T-cell (primary cell): ENCODE measurements around the gene NMRK2. TPM values are rescaled to one million over a fixed set of nuclear protein-coding genes. Genes with fewer than 3 reads are reported as not detected.
"Not testable (repeated sequence)": the region's sequence is repeated elsewhere in the genome, so short reads cannot be mapped to it uniquely, and the experiment has no call there.

Source experiments
- ATAC-seq, 4 experiments: fragments of 200-7000 bp in 3 of 4; fragments of 150-1000 bp in 1 of 4; cut with Tn5 transposase; replicated peaks in 1 of 4; 1 replicate in 3 of 4; 2 replicates in 1 of 4; pipeline ENCODE4 v1.10.0; 2021; ENCODE audit warnings: moderate library complexity in 3 of 4, mild to moderate bottlenecking in 2 of 4, moderate number of reproducible peaks in 1 of 4
- CTCF ChIA-PET, 2 donors: fragments of 300-600 bp; sonication (Branson Sonifier 250); formaldehyde crosslinking; loops; one replicate each; lab custom pipeline; 2022; ENCODE audit warnings: antibody characterized with exemption in 2 of 2; lab: Charles Lee
- POLR2A ChIA-PET, 2 donors: fragments of 300-600 bp; sonication (Branson Sonifier 250); formaldehyde crosslinking; loops; one replicate each; lab custom pipeline; 2022; ENCODE audit warnings: antibody characterized with exemption in 2 of 2; lab: Charles Lee
- DNase-seq, 35 experiments: peaks; one replicate each; pipeline versions ENCODE4 v3.0.0 to v3.0.0-alpha.2; 2013 to 2023
- H3K27ac ChIP-seq: one replicate; pipeline ENCODE4 v1.5.1; 2013; ENCODE audit warnings: low read length
- H3K27me3 ChIP-seq, 2 experiments: replicated peaks in 1 of 2; 1 replicate in 1 of 2; 2 replicates in 1 of 2; pipeline versions ENCODE4 v1.6.1 to v1.7.0; 2013; ENCODE audit warnings: low read length in 1 of 2, mixed read lengths in 1 of 2; ENCODE audit not compliant: control insufficient read depth in 2 of 2, insufficient read depth in 2 of 2; ENCODE audit errors: extremely low read depth in 1 of 2
- H3K36me3 ChIP-seq, 2 donors: 1 replicate in 1 of 2; 2 replicates in 1 of 2; pipeline versions ENCODE4 v1.6.1 to v1.7.0; 2013; ENCODE audit warnings: low read length in 1 of 2; ENCODE audit not compliant: control insufficient read depth in 2 of 2, insufficient read depth in 1 of 2; ENCODE audit errors: extremely low read depth in 1 of 2
- H3K4me1 ChIP-seq, 2 experiments: 1 replicate in 1 of 2; 2 replicates in 1 of 2; pipeline versions ENCODE4 v1.6.1 to v1.7.0; 2013; ENCODE audit warnings: low read length in 2 of 2, mixed read lengths in 1 of 2; ENCODE audit not compliant: insufficient read depth in 2 of 2, control insufficient read depth in 1 of 2; ENCODE audit errors: extremely low read depth in 1 of 2
- H3K4me3 ChIP-seq, 2 donors: 1 replicate in 1 of 2; 2 replicates in 1 of 2; pipeline versions ENCODE4 v1.5.1 to v1.7.0; 2013; ENCODE audit warnings: mild to moderate bottlenecking in 2 of 2, low read length in 1 of 2, moderate library complexity in 1 of 2; ENCODE audit not compliant: control insufficient read depth in 1 of 2; ENCODE audit errors: extremely low read depth in 1 of 2
- H3K9me3 ChIP-seq: 2 replicates; pipeline ENCODE4 v1.7.0; 2013
- H3K27ac Mint-ChIP-seq, 2 donors: one replicate each; pipeline ENCODE4 v1.8.0; 2020 to 2021; ENCODE audit warnings: mild to moderate bottlenecking in 2 of 2, mixed read lengths in 2 of 2
- H3K27me3 Mint-ChIP-seq, 2 donors: one replicate each; pipeline ENCODE4 v1.8.0; 2021 to 2022; ENCODE audit warnings: mixed read lengths in 2 of 2
- H3K36me3 Mint-ChIP-seq: one replicate; pipeline ENCODE4 v1.8.0; 2021; ENCODE audit warnings: mixed read lengths
- H3K4me1 Mint-ChIP-seq, 3 donors: one replicate each; pipeline ENCODE4 v1.8.0; 2020 to 2022; ENCODE audit warnings: mixed read lengths in 3 of 3, mild to moderate bottlenecking in 1 of 3
- H3K4me3 Mint-ChIP-seq, 3 donors: one replicate each; pipeline ENCODE4 v1.8.0; 2020 to 2022; ENCODE audit warnings: mild to moderate bottlenecking in 3 of 3, mixed read lengths in 3 of 3, moderate library complexity in 3 of 3
- H3K9me3 Mint-ChIP-seq, 3 donors: one replicate each; pipeline ENCODE4 v1.8.0; 2020 to 2022; ENCODE audit warnings: mixed read lengths in 3 of 3
- WGBS: methylation state at CpG from one replicate; pipeline ENCODE4 v1.1.5; 2013; ENCODE audit warnings: missing lambda C conversion rate; ENCODE audit not compliant: insufficient coverage; 5-methylcytosine and 5-hydroxymethylcytosine counted together
- total RNA-seq, 35 experiments: library from RNA in 6 of 35; stranded (reverse) in 6 of 35; fragments of 120-200 nt in 1 of 35; gene quantifications; one replicate each; pipeline versions ENCODE4 v1.2.1 to v1.2.4 and lab custom pipeline; 2013 to 2026

NMRK2 gene
- total RNA-seq, 5 donors from 2014 or later (not counting 1 experiment from before 2014, with no cell fraction given), result not detected

- H3K36me3 ChIP-seq, result no peaks in the 10 kb centered on the region
- ChIA-PET CTCF (no interaction called here), POLR2A (no interaction called here)
- Mint-ChIP-seq H3K27me3 (peaks cover 6 to 21% of the 10 kb centered on the region in 2 donors), H3K36me3 (no peaks in the 10 kb centered on the region), H3K27ac (no peak overlapping the region), H3K4me1 (no peaks in the 10 kb centered on the region), H3K9me3 (no peaks in the 10 kb centered on the region), H3K4me3 (no peak overlapping the region)
- 69% methylated on average over 7 of the region's 8 CpGs for WGBS
- no peak for ATAC-seq
- no peak for DNase-seq
- H3K4me3 ChIP-seq, result no peak overlapping the region
- H3K27me3 ChIP-seq, result peaks cover 4 to 51% of the 10 kb centered on the region in 2 experiments
- H3K9me3 ChIP-seq, result no peaks in the 10 kb centered on the region
- H3K4me1 ChIP-seq, result peaks cover 0 to 6% of the 10 kb centered on the region in 2 experiments
- no peak overlapping the region for H3K27ac ChIP-seq
Observed at GRCh38 chr19:3931041-3931440, 1.8 kb upstream of the NMRK2 start.

- H3K36me3 Mint-ChIP-seq, result no peaks in the 10 kb centered on the region
- H3K9me3 Mint-ChIP-seq, result no peaks in the 10 kb centered on the region
- H3K4me1 Mint-ChIP-seq, result no peaks in the 10 kb centered on the region
- H3K27ac Mint-ChIP-seq, result no peak overlapping the region
- CTCF ChIA-PET, result no interaction called here
- Histone ChIP-seq H3K4me1 (peaks cover 0 to 6% of the 10 kb centered on the region in 2 experiments), H3K9me3 (no peaks in the 10 kb centered on the region), H3K4me3 (no peak overlapping the region), H3K27me3 (peaks cover 2 to 56% of the 10 kb centered on the region in 2 experiments), H3K27ac (no peak overlapping the region), H3K36me3 (no peaks in the 10 kb centered on the region)
- POLR2A ChIA-PET, result no interaction called here
- no peak overlapping the region for H3K4me3 Mint-ChIP-seq
- H3K27me3 Mint-ChIP-seq, result peaks cover 3 to 17% of the 10 kb centered on the region in 2 donors
- no peak for ATAC-seq
- no peak for DNase-seq
- WGBS, result 84% methylated on average over 13 of the region's 29 CpGs
Observed at GRCh38 chr19:3936506-3937442, 3.9 kb downstream of the NMRK2 start.

DNA sequence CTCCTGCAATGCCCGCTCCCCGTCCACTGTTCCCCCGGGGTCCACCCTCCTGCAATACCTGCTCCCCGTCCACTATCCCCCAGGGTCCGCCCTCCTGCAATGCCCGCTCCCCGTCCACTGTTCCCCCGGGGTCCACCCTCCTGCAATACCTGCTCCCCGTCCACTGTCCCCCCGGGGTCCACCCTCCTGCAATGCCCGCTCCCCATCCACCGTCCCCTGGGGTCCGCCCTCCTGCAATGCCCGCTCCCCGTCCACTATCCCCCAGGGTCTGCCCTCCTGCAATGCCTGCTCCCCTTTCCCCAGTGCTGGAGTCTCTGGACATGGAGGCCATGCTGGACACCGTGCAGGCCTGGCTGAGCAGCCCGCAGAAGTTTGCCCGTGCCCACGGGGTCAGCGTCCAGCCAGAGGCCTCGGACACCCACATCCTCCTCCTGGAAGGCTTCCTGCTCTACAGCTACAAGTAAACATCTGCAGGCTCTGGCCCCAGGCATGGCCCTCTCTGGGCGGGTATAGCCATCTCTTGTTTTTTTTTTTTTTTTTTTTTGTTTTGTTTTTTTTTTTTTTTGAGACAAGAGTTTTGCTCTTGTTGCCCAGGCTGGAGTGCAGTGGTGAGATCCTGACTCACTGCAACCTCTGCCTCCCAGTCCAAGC, 5.6 kb downstream of the NMRK2 start:
- CTCF ChIA-PET, H3K4me1 ChIP-seq, POLR2A ChIA-PET, H3K4me3 ChIP-seq, H3K9me3 Mint-ChIP-seq, H3K27ac ChIP-seq, DNase-seq, H3K4me1 Mint-ChIP-seq, H3K4me3 Mint-ChIP-seq, ATAC-seq, H3K36me3 ChIP-seq, H3K9me3 ChIP-seq, H3K36me3 Mint-ChIP-seq, H3K27ac Mint-ChIP-seq: not testable (repeated sequence)
- peaks cover 0 to 44% of the 10 kb centered on the region in 2 experiments for H3K27me3 ChIP-seq
- peaks cover 0 to 12% of the 10 kb centered on the region in 2 donors for H3K27me3 Mint-ChIP-seq
- WGBS, result 89% methylated on average over 19 of the region's 22 CpGs

DNA sequence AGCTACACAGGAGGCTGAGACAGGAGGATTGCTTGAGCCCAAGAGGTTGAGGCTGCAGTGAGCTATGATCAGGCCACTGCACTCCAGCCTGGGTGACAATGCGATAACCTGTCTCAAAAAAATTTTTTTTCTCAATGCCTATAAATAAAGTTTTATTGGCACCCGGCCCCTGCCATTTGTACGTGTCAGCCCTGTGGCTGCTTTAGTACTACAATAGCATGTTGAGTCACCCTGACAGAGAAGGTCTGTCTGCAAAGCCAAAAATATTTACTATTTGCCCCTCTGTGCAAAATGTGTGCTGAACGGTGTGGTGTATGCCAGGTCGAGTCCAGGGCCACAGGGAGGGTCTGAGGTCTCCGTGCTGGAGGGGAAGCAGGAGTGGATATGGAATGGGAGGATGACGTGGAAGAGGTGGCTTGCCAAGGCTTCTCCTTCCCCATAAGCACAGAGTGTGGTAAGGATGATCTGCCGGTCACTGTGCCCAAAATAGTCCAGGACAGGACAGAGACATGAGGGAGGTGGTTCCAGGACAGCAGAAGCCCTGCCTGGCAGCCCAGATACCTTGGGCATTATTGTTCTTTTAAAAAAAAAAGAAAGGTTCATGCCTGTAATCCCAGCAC, 10.0 kb downstream of the NMRK2 start:
- WGBS, result 77% methylated on average over 4 of the region's 8 CpGs
- no peak overlapping the region for H3K27ac Mint-ChIP-seq
- H3K4me1 ChIP-seq, result no peaks in the 10 kb centered on the region
- H3K27me3 Mint-ChIP-seq, result no peaks in the 10 kb centered on the region
- no peaks in the 10 kb centered on the region for H3K36me3 ChIP-seq
- ATAC-seq (no peak), DNase-seq (no peak)
- ChIA-PET POLR2A (no interaction called here), CTCF (no interaction called here)
- H3K4me1 Mint-ChIP-seq, result peaks cover 0 to 2% (median 0%) of the 10 kb centered on the region in 3 donors
- H3K27me3 ChIP-seq, result peaks cover 0 to 17% of the 10 kb centered on the region in 2 experiments
- H3K27ac ChIP-seq, result no peak overlapping the region
- no peaks in the 10 kb centered on the region for H3K9me3 ChIP-seq
- no peaks in the 10 kb centered on the region for H3K36me3 Mint-ChIP-seq
- H3K4me3 ChIP-seq, result no peak overlapping the region
- no peaks in the 10 kb centered on the region for H3K9me3 Mint-ChIP-seq
- H3K4me3 Mint-ChIP-seq, result no peak overlapping the region

GRCh38 chr19:3944018-3944721, 11.3 kb downstream of the NMRK2 start:
- Histone ChIP-seq H3K9me3 (no peaks in the 10 kb centered on the region), H3K4me3 (no peak overlapping the region), H3K36me3 (no peaks in the 10 kb centered on the region), H3K4me1 (no peaks in the 10 kb centered on the region), H3K27ac (no peak overlapping the region), H3K27me3 (peaks cover 0 to 18% of the 10 kb centered on the region in 2 experiments)
- Mint-ChIP-seq H3K27me3 (no peaks in the 10 kb centered on the region), H3K9me3 (no peaks in the 10 kb centered on the region), H3K27ac (no peak overlapping the region), H3K4me1 (peaks cover 0 to 2% (median 0%) of the 10 kb centered on the region in 3 donors), H3K4me3 (no peak overlapping the region), H3K36me3 (no peaks in the 10 kb centered on the region)
- DNase-seq (no peak), ATAC-seq (no peak)
- POLR2A ChIA-PET, result no interaction called here
- WGBS, result 65% methylated on average over 8 of the region's 11 CpGs
- CTCF ChIA-PET, result interaction anchor here in 1 of 2 donors (0.7 kb wide), 1 partner anchor 116 kb away, joined by 4 read pairs; no protein-coding TSS in a partner anchor

GRCh38 chr19:3945838-3946237, 13.0 kb downstream of the NMRK2 start:
- no peak overlapping the region for H3K27ac ChIP-seq
- no peak overlapping the region for H3K27ac Mint-ChIP-seq
- peaks cover 0 to under 1% of the 10 kb centered on the region in 2 donors for H3K27me3 Mint-ChIP-seq
- CTCF ChIA-PET, result no interaction called here
- H3K9me3 ChIP-seq, result no peaks in the 10 kb centered on the region
- no peak for ATAC-seq
- no peak overlapping the region for H3K4me3 ChIP-seq
- peaks cover under 1 to 12% of the 10 kb centered on the region in 2 experiments for H3K4me1 ChIP-seq
- no peaks in the 10 kb centered on the region for H3K36me3 ChIP-seq
- POLR2A ChIA-PET, result no interaction called here
- DNase-seq, result no peak
- no peaks in the 10 kb centered on the region for H3K9me3 Mint-ChIP-seq
- no peak overlapping the region for H3K4me3 Mint-ChIP-seq
- no peaks in the 10 kb centered on the region for H3K36me3 Mint-ChIP-seq
- peaks cover 0 to 28% of the 10 kb centered on the region in 2 experiments for H3K27me3 ChIP-seq
- H3K4me1 Mint-ChIP-seq, result peaks cover 0 to 3% (median under 1%) of the 10 kb centered on the region in 3 donors
- 76% methylated on average over 2 of the region's 2 CpGs for WGBS
